Tibial nerve (tissue), 4 donors: ENCODE data around the gene IL17F.

Experiments used
- EP300 ChIP-seq, 2 donors: sonication (generic); formaldehyde crosslinking; IDR thresholded peaks; one replicate each; pipeline ENCODE4 v1.6.1; 2017; ENCODE audit warnings: antibody characterized with exemption in 2 of 2, mild to moderate bottlenecking in 1 of 2
- POLR2A ChIP-seq, 2 donors: fragments of 450-650 bp; IDR thresholded peaks; one replicate each; pipeline ENCODE4 v1.6.1; 2017; ENCODE audit warnings: antibody characterized with exemption in 2 of 2, mild to moderate bottlenecking in 2 of 2, moderate library complexity in 2 of 2
- TF ChIP-seq, protein P1 (sequence below), 5 experiments: fragments of 200-600 bp in 3 of 5; fragments of 450-650 bp in 2 of 5; sonication (generic) in 3 of 5; IDR thresholded peaks; one replicate each; pipeline ENCODE4 v1.5.1; 2016 to 2019; ENCODE audit warnings: antibody characterized with exemption in 5 of 5, mild to moderate bottlenecking in 3 of 5, moderate library complexity in 2 of 5

DNA sequence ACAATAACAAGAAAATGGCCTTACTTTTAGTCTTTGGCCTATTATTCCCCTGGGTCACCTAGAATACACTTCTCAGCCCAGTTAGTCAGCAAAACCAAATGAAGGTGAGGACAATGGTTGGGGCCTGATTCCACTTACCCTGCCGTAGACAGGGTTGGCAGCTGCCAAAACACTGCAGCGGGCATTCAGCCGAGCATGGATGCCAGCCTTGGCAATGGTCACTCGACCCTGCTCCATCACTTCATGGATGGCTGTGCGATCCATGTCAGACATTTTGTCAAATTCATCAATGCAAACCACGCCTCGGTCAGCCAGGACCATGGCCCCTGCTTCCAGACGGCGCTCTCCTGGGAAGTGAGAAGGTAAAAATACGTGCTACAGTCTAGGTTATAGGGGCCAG lies 31.8 kb upstream of the IL17F start:
- no peak for TF ChIP-seq POLR2A (IDR thresholded peaks at IDR 0.05)
- TF ChIP-seq, protein P1, sequence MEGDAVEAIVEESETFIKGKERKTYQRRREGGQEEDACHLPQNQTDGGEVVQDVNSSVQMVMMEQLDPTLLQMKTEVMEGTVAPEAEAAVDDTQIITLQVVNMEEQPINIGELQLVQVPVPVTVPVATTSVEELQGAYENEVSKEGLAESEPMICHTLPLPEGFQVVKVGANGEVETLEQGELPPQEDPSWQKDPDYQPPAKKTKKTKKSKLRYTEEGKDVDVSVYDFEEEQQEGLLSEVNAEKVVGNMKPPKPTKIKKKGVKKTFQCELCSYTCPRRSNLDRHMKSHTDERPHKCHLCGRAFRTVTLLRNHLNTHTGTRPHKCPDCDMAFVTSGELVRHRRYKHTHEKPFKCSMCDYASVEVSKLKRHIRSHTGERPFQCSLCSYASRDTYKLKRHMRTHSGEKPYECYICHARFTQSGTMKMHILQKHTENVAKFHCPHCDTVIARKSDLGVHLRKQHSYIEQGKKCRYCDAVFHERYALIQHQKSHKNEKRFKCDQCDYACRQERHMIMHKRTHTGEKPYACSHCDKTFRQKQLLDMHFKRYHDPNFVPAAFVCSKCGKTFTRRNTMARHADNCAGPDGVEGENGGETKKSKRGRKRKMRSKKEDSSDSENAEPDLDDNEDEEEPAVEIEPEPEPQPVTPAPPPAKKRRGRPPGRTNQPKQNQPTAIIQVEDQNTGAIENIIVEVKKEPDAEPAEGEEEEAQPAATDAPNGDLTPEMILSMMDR (IDR thresholded peaks at IDR 0.05): no peak
- TF ChIP-seq EP300 (IDR thresholded peaks at IDR 0.05): no peak
